Fibroblast of lung (primary cell): Measurements from ENCODE around the gene ITGA8.

Experiments used
- CTCF ChIP-seq, 2 donors: IDR thresholded peaks in 1 of 2; conservative IDR thresholded peaks in 1 of 2; 1 replicate in 1 of 2; 2 replicates in 1 of 2; pipeline ENCODE4 v1.5.1; 2011 to 2012; ENCODE audit warnings: low read length in 2 of 2, control low read depth in 1 of 2, inconsistent platforms in 1 of 2, low read depth in 1 of 2, mild to moderate bottlenecking in 1 of 2
- EZH2 ChIP-seq: IDR thresholded peaks from 2 replicates; pipeline ENCODE4 v1.5.1; 2012; ENCODE audit warnings: low read length, control low read depth, mild to moderate bottlenecking; ENCODE audit errors: missing control alignments

GRCh38 chr10:15526754-15527153 is 193.0 kb downstream of the ITGA8 start:
- TF ChIP-seq CTCF (conservative IDR thresholded peaks at IDR 0.05 in 1 of 2, IDR thresholded peaks at IDR 0.05 in 1 of 2; ENCODE audit: low read depth in 1 of 2, low read length in 2 of 2): no peak
- no peak for TF ChIP-seq EZH2
